Peyer's patch (tissue), 4 donors: ENCODE results near the gene TCF23.

Experiments used
- POLR2A ChIP-seq, 2 donors: fragments of 450-650 bp; IDR thresholded peaks; one replicate each; pipeline ENCODE4 v1.5.1; 2017; ENCODE audit warnings: antibody characterized with exemption in 2 of 2, mild to moderate bottlenecking in 2 of 2, moderate library complexity in 2 of 2
- TF ChIP-seq, protein P1 (sequence below), 6 experiments: fragments of 450-650 bp in 4 of 6; fragments of 200-600 bp in 2 of 6; sonication (generic) in 1 of 6; IDR thresholded peaks; one replicate each; pipeline ENCODE4 v1.5.1; 2017 to 2019; ENCODE audit warnings: antibody characterized with exemption in 6 of 6, mild to moderate bottlenecking in 3 of 6, moderate library complexity in 1 of 6

DNA sequence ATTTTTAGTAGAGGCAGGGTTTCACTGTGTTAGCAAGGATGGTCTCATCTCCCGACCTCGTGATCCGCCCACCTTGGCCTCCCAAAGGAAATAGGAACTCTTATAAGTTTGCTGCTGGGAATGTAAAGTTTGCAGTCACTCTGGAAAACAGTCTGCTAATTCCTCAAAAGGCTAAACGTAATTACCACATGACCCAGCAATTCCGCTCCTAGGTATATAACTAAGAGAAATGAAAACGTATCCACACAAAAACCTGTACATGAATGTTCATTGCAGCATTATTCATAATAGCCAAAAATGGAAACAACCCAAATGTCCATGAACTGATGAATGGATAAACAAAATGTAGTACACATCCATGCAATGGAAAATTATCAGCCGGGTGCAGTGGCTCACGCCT is 41.2 kb downstream of the TCF23 start:
- TF ChIP-seq, protein P1, sequence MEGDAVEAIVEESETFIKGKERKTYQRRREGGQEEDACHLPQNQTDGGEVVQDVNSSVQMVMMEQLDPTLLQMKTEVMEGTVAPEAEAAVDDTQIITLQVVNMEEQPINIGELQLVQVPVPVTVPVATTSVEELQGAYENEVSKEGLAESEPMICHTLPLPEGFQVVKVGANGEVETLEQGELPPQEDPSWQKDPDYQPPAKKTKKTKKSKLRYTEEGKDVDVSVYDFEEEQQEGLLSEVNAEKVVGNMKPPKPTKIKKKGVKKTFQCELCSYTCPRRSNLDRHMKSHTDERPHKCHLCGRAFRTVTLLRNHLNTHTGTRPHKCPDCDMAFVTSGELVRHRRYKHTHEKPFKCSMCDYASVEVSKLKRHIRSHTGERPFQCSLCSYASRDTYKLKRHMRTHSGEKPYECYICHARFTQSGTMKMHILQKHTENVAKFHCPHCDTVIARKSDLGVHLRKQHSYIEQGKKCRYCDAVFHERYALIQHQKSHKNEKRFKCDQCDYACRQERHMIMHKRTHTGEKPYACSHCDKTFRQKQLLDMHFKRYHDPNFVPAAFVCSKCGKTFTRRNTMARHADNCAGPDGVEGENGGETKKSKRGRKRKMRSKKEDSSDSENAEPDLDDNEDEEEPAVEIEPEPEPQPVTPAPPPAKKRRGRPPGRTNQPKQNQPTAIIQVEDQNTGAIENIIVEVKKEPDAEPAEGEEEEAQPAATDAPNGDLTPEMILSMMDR (IDR thresholded peaks at IDR 0.05) = no peak
- TF ChIP-seq POLR2A (IDR thresholded peaks at IDR 0.05) = no peak
